ENCODE data around the gene RPE65.
"Not testable (repeated sequence)": the region's sequence is repeated elsewhere in the genome, so short reads cannot be mapped to it uniquely, and the experiment has no call there.

RPE65 gene

DNA sequence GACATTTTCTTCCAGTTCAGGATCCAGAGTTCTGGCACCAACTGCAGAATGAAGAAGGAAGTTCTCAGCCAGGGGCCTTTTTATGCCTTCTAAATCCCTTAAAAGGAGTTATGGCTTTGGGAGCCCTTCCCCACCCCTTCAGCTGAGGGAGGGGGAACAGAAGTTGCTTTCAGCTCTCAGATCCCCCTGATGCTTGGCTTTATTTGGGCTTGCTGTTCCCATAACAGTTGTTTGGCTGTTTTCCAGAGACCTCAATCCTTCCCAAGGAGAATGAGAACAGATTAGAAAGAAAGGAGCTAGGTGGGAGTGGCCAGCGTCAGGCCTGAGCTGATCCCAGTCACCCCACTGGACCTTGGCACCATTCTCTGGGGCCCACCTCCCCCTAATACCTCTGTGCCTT, at the start of gene RPE65:
TSS of gene RPE65 (minus strand) at position 54 of the 400 bp plus-strand sequence. CDS start at position 5, 49 bp downstream.
- no peak for DNase-seq

DNA sequence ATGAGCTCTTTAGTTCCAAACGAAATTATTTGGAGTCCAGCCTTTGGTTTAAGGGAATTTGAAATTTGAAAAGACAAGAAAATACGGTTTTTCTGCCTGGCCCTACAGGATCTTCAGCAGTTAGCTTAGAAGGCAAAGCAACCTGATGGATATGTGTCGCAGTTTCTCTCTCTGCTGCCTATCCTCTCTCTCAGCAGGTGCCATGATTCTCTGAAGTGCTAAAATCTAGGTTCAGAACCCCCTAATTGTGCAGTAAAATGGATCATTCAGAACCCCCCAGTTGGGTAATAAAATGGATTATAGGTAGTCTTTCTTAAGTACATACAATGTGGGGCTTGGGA, 47.6 kb upstream of the RPE65 start:
- no peak for DNase-seq

DNA sequence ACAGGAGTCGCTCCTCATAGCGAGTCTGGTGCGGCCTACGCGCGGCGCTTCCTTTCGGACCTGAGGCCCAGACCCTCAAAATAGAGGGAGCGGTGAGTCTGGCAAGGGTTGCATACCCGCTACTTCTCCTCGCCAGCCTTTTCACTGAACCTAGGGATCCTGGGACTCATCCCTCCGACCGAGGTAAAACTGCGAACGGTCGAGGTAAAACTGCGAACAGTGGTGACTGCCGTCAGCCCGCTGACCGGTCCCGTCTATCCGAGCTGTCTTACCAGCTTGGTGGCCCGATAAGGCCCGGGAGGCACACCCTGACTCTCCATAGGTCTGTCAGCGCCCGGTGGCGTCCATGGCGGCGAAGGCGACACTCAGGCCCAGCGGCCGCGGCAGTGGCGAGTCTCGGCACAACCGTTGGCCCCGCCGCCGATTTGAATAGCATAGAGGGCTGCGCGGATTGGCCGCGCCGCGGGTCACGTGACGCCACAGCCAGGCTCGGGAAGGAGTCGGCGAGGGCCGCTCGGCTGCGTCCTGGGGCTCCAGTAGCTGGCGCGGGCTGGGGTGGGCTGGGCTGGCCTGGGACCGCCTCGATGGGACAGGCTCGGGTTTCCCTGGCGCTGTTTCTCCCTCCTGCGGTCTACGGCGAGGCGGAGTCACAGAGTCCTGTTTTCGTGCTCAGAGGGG, 47.1 kb upstream of the RPE65 start, which contains the start of gene DEPDC1:
TSS of gene DEPDC1 (minus strand) at position 403 of the 678 bp plus-strand sequence. CDS start at position 320, 83 bp downstream.
- peak; percentile 76 for DNase-seq

DNA sequence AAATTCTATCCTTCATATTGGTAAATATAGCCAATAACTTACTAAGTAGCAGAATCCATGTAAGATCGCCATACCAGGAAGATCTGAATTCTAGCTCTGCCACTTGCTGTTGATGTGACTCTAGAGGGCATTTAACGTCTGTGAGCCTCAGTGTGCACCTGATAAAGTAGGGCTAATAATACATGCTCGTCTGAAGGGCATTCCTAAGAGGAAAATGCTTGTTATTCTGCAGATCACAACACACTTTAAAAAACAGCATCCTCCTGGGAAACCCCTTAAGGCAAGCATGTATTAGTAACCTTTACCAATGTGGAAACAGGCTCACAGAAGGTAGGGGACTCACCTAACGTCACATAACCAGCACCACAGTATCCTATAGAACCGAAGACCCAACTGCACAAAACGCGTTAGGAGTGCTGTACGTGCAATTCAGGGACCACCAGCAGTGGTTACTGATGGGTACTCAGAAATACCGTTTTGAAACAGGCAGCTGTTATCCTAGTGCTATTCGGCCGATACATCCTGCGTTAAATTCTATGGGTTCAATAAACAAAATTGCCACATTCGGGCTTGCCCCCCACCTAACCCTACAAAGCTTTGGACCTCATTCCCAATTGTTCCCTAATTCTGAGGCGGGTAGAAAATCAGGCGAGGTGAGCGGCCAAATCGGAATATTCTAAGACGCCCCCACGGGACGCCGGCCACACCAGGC, 46.4 kb upstream of the RPE65 start:
- DNase-seq, result no peak

DNA sequence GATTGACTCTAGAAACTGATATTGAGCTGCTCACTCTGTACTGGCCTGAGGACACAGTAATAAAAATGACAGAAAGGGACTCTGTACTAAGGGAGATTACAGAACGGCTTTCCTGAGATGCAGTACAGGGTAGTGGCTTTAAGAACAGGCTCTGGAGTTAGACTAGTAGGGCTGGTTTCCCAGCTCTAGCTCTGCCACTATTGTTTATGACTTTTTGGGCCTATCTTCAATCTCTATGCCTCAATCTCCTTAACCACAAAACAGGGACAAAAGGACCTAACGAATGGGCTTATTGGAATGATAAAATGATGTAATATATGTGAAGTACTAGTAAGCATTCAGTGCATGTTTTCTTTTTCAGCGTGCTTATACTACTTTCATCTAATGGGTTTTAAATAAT, 45.8 kb upstream of the RPE65 start:
- no peak for DNase-seq

DNA sequence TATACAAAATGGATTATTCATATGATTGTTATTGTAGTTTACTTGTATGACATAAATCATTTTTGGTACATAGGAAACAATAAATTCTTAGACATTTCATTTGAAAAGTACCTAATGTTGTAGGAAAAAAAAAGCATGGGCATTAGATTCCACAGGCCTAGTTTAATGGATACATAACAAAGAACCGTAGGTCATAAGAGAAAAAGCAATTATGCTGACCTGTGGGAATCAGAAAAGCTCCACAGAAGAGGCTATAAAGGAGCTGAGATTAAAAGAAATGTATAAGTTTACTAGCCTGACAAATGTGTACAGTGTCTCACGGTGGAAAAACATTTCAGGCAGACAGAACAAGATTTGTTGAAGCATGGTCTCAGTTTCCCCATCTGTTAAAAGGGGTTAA, 43.4 kb upstream of the RPE65 start:
- no peak for DNase-seq

DNA sequence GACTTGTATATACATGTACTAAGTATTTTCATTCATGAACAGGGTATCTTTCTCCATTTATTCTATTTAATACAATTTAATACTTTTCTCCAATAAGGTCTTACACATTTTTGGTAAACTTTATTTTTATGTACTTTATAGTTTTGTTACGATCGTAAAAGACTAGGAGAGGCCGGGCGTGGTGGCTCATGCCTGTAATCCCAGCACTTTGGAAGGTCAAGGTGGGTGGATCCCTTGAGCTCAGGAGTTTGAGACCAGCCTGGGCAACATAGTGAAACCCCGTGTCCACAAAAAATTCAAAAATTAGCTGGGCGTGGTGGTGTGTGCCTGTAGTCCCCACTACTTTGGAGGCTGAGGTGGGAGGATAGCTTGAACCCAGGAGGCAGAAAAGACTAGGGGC, 42.5 kb upstream of the RPE65 start:
- not testable (repeated sequence) for DNase-seq

DNA sequence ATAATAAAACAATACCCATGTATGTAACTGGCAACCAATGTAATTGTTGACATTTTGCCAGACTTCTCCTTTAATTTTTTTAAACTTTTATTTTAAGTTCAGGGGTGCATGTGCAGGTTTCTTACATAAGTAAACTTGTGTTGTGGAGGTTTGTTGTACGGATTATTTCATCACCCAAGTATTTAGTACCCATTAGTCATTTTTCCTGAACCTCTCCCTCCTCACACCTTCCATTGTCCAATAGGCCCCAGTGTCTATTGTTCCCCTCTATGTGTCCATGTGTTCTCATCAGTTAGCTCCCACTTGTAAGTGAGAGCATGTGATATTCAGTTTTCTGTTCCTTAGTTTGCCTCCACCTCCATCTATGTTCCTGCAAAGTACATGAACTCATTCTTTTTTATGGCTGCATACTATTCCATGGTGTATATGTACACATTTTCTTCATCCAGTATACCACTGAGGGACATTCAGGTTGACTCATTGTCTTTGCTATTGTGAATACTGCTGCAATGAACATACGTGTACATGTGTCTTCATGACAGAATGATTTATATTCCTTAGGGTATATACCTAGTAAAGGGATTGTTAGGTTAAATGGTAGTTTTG, 40.4 kb upstream of the RPE65 start:
- no peak for DNase-seq

DNA sequence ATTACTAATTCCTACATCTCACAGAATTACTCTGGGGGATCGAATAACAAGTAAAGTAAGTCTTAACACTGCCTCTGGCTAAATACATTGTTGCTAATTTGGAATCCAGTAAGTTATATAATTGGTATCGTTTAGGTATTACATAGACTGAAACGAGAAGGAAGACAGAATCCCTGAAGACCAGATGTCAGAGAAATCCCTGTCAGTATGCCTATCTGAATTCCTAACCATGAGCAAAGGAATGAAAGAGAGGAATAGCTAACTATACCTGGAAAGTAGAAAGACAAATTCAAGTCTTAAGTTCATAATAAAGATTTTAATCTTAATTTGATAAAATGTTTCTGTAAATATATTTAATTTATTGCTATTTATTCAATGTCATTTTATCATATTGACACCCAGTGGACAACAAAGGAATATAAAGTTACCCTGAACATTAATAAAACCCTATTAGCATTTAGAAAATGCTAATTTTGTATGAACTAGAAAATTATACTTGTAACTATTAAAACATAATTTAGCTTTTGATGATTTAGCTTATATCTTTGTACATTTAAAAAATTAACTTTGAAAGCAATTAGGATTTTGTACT, 35.8 kb upstream of the RPE65 start:
- no peak for DNase-seq

DNA sequence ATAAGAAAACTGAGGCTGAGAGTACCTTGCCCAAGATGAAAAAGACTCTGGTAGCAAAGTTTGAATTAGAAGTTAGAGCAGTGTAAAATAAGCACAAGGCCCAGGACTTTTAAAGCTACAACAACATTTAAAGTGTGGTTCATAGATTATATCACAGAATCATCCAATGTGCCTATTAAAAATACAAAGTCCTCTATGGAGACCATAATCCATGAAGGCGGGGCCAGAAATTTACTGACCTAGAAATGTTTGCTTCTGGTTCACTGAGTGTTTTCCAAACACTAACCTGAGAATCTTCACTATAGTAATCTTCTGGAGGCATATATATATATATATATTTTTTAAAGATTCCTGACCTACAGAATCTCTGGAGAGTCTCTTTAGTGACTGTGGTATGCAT, 34.9 kb upstream of the RPE65 start:
- no peak for DNase-seq

DNA sequence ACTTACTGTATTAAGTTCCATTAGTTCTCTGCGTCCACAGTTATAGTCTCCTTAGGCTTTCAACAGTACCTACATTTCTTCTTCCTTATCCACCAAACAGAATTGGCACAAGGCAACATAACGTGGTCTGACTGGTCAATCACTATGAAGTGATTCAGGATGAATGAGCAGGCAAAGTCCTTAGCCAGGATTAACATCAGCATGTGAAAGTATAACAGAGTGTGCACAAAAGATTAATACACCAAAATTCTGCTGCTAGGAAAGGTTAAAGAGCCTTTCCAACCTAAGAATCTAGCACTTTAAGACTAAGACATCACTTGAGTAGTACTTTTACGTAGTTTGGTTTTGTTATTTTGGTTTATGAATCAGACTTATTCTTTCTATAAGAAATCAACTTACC, 31.3 kb upstream of the RPE65 start:
- no peak for DNase-seq

DNA sequence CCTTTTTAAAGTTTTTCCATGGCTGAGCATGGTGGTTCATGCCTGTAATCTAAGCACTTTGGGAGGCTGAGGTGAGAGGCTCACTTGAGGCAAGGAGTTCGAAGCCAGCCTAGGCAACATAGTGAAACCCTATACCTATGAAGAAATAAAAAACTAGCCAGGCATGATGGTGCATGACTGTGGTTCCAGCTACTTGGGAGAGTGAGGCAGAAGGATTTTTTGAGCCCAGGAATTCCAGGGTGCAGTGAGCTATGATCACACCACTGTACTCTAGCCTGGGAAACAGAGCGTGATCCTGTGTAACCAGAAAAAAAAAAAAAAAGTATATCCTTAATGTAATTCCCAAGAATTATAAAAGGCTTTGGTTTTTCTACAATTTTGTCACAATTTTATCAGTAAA, 29.7 kb upstream of the RPE65 start:
- no peak for DNase-seq

DNA sequence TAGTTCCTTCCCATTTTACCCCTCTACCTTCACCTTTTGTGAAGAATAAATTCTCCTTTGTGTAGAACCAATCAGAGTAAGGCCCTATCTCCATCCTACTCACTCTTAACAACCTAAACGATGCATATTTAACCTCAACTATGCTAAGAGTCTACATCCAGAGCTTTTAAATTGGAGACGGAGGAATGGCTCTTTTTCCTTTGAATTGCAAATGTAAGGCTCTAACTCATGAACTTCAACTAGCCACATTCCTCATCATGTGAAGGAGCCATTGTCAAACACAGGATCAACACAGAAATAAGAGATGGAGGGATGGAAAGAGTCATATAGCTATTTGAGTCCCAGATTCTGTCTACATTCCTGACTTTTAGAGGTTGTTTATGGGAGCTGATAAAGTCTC, 28.9 kb upstream of the RPE65 start:
- DNase-seq, result no peak

DNA sequence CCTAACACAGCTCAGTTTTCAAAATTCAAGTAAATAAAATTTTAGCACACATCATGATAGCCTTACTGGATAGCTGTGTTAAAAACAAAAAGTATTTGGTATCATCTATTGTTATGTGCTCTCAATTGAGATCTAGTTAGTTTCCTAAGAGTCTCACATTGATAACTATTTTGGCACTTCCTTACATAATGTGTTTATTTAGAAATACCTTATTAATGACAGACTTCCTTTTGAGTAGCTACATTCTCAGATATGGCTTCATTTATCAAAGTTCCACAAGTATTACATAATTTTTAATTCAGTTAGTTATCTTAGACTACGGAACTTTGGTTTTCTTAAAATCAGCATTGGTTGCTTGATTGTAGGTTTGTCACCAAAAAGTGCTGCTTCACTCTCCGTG, 26.9 kb upstream of the RPE65 start:
- DNase-seq, result not testable (repeated sequence)

DNA sequence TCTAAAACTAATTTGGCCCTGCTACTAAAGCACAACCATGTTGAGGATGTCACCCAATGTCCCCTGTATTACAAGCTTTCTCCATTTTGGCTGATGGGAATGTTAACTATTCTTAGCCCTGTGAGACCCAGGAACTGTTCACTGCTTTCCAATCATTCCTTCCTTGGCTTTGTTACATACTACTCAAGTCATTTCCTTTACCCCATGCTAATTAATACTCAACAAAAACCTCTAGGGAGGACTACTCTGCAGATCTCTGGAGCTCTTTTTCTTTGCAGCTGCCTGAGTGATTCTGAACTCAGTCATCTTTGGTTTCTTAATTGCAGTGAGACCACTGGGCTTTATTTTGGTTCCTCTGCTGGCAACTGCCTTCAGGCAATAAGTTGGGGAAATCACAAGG, 23.3 kb upstream of the RPE65 start:
- no peak for DNase-seq

DNA sequence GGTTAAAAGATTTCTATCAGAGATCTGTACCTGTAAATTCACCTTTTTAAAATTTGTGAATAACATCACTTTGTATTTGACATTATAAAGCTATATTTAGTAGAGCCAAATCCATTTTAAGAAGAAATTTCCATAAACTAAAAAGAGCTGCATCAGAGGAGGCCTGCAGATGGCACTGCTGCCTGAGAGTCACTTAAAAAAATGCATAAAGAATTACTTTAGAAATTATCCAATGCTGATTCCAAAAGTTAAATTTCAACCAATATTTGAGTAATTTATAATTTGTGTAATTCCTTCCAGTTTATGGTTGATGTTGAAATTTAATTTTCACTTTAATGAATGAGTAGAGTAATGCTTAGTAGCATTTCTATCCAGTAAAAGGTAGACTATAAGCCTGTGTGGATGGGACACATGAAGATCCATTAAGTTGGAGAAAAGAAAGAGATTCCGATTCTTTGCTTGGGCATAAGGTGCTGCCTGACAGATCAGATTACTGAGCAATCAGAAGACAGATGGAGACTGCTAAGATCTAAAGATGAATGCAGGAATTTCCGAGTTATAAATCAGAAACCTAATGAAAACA, 20.7 kb upstream of the RPE65 start:
- DNase-seq, result no peak

DNA sequence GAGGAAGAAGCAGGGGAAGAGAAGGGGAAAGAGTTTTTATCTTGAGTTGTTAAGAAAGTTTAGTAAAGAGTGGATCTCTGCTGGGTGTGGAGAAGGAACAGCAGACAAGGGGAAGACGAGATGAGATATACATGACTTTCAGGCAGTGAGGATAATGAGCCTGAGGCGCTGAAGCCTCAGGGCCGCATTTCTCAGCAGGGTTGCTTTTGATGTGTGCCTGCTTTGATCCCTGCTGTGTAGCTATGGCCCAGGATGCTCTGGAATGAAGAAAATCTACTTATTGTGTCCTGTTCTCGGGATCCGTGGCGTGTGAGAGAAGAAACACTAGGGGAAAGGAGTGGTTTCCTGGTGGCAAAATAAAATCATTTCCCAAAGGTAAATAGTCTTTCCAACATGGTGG, 15.1 kb upstream of the RPE65 start:
- no peak for DNase-seq

DNA sequence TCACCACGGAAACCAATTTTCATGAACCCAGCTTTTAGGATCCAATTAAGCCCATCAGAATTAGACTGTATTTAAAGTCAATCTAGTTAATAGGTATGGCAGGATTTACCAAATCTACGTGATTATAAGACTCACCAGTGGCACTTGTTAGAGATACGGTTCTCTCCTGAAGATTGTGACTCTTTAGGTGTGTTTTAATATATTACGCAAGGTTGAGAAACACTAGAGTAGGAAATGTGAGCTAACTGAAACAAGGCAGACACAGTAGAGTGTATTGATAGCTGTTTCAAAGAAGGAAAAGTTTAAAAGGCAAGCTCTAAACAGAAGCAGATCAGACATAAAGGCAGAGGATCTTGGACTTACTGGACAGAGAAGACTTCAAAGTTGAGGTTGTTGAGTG, 11.2 kb upstream of the RPE65 start:
- DNase-seq, result no peak

DNA sequence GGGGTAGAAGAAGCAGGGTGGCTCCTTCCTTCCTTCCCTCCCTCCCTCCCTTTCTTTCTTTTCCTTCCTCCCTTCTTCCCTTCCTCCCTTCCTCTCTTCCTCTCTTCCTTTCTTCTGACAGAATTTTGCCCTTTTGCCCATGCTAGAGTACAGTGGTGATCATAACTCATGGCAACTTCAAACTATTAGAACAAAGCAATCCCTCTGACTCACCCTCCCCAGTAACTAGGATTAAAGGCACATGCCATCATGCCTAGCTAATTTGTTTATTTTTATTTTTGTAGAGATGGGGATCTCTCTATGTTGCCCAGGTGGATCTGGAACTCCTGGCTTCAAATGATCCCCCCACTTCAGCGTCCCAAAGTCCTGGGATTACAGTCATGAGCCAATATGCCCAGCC, 10.0 kb upstream of the RPE65 start:
- DNase-seq, result no peak

DNA sequence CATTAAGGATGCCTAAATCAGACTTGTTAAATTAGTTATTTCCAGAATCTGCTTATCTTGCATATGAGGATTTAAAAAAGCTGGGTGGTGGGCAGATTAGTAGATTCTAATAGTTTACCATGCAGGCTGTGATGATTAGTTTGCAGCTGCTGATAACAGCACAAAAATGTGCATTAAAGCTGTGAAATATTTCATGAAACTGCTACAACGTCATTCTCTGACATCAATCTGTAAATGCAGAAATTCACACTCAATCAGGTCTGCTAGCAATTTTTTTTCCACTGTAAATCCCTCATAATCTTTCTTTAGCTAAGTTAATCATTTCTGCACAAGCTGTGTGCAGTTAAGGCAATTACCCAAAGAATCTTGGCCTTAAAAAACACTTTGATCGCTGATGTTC, 9.3 kb upstream of the RPE65 start:
- no peak for DNase-seq

DNA sequence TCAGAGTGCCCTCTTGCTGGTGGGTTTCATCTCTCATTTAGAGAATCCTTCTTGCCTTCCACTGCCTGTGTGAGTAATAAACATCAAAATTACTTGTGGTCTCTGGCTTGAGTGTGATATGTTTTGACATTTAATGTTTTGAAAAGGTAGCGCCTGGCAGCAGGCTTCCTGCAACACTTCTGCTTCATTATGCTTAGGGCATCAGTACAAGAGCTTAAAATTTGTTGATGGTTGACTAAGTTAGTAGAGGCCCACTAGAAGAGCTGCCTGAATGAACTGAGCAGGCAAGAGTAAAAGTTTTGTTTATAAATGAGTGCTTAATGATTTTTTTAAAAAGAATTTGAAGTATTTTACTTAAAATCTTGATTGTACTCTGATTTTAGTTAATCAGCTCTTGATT, 6.4 kb upstream of the RPE65 start:
- DNase-seq, result no peak

DNA sequence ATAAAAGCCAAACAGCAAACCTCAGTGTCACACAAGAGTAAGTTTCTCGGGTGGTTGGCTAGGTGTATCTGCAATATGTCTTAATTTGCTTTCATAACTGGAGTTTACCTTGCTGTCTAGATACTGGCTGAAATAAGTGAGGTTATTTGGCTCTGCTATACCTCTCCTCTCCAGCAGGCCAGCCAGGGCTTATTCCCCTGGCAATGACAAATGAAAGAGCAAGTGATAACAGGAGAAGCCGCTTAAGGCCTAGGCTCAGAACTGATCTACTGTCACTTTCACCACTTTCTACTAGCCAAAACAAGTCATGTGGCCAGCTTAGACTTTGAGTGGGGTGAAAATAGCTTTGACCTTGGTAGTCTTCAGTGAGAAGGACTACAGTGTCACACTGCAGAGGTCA, 4.8 kb upstream of the RPE65 start:
- no peak for DNase-seq

DNA sequence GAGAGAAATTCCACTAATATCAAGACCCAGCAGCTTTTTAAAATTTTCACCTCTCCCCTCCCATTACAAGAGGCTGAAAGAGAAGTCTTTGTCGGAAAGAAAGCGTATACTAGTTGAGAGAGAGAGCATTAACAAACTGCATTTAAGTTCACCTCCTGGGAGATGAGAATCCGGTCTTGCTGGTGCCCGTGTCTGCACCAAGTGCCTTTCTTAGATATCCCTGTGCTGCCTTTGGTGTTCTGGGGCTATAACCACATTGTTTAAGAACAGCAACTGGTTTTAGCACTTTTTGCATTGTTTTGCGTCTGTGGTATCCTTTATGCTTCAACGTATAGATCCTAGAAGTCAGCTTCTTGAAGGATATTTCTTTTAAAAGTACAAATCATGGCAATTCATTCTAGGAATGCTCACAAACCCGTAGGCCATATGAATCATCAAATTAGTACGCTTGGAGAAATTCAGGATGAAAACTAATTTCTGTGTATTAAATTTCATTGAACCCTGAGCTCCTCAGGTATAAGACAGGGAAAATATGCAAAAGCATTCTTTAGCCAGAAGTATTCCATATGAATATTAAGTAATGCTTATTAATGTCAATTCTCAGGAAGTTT, 3.4 kb upstream of the RPE65 start:
- DNase-seq, result no peak

Measured in NCI-H1092 (cell line).